Parathyroid adenoma (tissue), 2 donors: ENCODE data around the gene AFG1L.

Experiments
- H2AFZ ChIP-seq: fragments of 300-600 bp; sonication (generic); one replicate; pipeline ENCODE4 v1.7.0; 2017; ENCODE audit warnings: antibody characterized with exemption, mild to moderate bottlenecking
- H3K27ac ChIP-seq: fragments of 300-600 bp; sonication (generic); one replicate; pipeline ENCODE4 v1.7.0; 2017
- H3K27me3 ChIP-seq: fragments of 300-600 bp; sonication (generic); one replicate; pipeline ENCODE4 v1.7.0; 2017; ENCODE audit warnings: low read length; ENCODE audit not compliant: control insufficient read depth, insufficient read depth
- H3K36me3 ChIP-seq: fragments of 300-600 bp; sonication (generic); one replicate; pipeline ENCODE4 v1.7.0; 2017; ENCODE audit warnings: low read length; ENCODE audit not compliant: control insufficient read depth, insufficient read depth
- H3K4me1 ChIP-seq: fragments of 300-600 bp; sonication (generic); one replicate; pipeline ENCODE4 v1.7.0; 2017; ENCODE audit warnings: control low read depth
- H3K4me2 ChIP-seq: fragments of 300-600 bp; sonication (generic); one replicate; pipeline ENCODE4 v1.7.0; 2017; ENCODE audit warnings: low read length
- H3K4me3 ChIP-seq: fragments of 300-600 bp; sonication (generic); one replicate; pipeline ENCODE4 v1.7.0; 2017; ENCODE audit warnings: low read depth, low read length
- H3K79me2 ChIP-seq: fragments of 300-600 bp; sonication (generic); one replicate; pipeline ENCODE4 v1.7.0; 2017; ENCODE audit warnings: control low read depth
- H3K9ac ChIP-seq: fragments of 300-600 bp; sonication (generic); one replicate; pipeline ENCODE4 v1.7.0; 2017; ENCODE audit warnings: mild to moderate bottlenecking
- H3K9me3 ChIP-seq: fragments of 300-600 bp; sonication (generic); one replicate; pipeline ENCODE4 v1.7.0; 2017; ENCODE audit warnings: low read length; ENCODE audit not compliant: control insufficient read depth
- TF ChIP-seq, protein P1 (sequence below): fragments of 300-600 bp; sonication (generic); IDR thresholded peaks from one replicate; pipeline ENCODE4 v1.7.0; 2017; ENCODE audit warnings: antibody characterized with exemption, mild to moderate bottlenecking
- donor health status: primary hyperparathyroidism.

Gene AFG1L

DNA sequence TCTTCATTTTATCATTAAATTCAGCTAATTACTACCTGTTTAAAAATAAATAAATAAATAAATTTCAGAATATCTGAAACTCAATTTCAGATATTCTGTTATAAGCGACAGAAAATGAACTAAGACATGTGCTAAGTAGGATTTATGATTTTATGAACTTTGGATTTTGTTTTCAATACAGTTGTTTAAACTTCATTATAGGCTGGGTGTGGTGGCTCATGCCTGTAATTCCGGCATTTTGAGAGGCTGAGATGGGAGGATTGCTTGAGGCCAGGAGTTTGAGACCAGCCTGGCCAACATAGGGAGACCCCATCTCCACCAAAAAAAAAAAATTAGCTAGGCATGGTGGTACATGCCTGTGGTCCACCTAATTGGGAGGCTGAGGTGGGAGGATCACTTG lies 36.0 kb downstream of the AFG1L start:
- H3K4me2 ChIP-seq: no peak overlapping the region
- H3K9me3 ChIP-seq: no peaks in the 10 kb centered on the region
- no peak overlapping the region for H2AFZ ChIP-seq
- no peak overlapping the region for H3K9ac ChIP-seq
- no peaks in the 10 kb centered on the region for H3K36me3 ChIP-seq
- H3K27me3 ChIP-seq: no peaks in the 10 kb centered on the region
- no peaks in the 10 kb centered on the region for H3K4me1 ChIP-seq
- H3K27ac ChIP-seq: no peak overlapping the region
- TF ChIP-seq, protein P1, sequence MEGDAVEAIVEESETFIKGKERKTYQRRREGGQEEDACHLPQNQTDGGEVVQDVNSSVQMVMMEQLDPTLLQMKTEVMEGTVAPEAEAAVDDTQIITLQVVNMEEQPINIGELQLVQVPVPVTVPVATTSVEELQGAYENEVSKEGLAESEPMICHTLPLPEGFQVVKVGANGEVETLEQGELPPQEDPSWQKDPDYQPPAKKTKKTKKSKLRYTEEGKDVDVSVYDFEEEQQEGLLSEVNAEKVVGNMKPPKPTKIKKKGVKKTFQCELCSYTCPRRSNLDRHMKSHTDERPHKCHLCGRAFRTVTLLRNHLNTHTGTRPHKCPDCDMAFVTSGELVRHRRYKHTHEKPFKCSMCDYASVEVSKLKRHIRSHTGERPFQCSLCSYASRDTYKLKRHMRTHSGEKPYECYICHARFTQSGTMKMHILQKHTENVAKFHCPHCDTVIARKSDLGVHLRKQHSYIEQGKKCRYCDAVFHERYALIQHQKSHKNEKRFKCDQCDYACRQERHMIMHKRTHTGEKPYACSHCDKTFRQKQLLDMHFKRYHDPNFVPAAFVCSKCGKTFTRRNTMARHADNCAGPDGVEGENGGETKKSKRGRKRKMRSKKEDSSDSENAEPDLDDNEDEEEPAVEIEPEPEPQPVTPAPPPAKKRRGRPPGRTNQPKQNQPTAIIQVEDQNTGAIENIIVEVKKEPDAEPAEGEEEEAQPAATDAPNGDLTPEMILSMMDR: no peak
- H3K79me2 ChIP-seq: no peaks in the 10 kb centered on the region
- no peak overlapping the region for H3K4me3 ChIP-seq

DNA sequence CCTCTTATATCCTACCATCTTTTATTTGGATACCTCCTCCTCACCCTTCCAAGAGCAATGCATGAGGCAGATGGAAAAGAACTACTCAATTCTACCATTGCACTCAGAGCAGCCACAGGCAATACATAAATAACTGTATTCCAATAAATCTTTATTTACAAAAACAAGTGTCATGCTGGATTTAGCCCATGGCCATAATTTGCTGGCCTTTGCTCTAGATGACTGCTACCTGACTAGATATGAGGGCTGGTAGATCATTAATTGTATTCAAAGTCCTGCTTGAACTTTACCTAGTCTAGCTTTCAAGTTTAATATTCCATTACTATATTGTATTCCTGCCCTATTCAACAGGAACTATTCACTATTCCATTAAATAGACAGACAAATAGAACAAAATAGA lies 37.1 kb downstream of the AFG1L start:
- Histone ChIP-seq H3K79me2 (no peaks in the 10 kb centered on the region), H3K4me1 (no peaks in the 10 kb centered on the region), H3K36me3 (no peaks in the 10 kb centered on the region), H3K27me3 (no peaks in the 10 kb centered on the region), H3K4me2 (no peak overlapping the region), H2AFZ (no peak overlapping the region), H3K9ac (no peak overlapping the region), H3K27ac (no peak overlapping the region), H3K9me3 (no peaks in the 10 kb centered on the region), H3K4me3 (no peak overlapping the region)
- TF ChIP-seq, protein P1: no peak

DNA sequence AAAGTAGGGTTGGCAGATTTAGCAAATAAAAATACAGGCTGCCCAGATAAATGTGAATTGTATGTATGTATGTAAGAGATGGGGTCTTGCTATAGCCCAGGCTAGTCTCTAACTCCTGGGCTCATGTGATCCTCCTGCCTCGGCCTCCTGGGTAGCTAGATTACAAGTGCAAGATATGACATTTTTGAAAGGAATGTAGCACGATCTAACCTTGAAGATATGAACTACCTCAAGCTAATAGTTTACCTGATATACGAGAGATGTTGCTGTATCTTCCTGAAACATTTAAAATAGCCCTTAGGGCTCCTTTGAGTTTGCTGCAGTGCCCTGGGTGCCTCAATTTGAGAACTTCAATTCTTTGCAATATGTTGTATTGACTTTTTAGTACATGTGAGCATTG lies 42.1 kb downstream of the AFG1L start:
- Histone ChIP-seq H3K9me3 (no peaks in the 10 kb centered on the region), H3K4me3 (no peak overlapping the region), H3K4me1 (no peaks in the 10 kb centered on the region), H3K36me3 (no peaks in the 10 kb centered on the region), H3K4me2 (no peak overlapping the region), H3K9ac (no peak overlapping the region), H3K27me3 (no peaks in the 10 kb centered on the region), H2AFZ (no peak overlapping the region), H3K27ac (no peak overlapping the region), H3K79me2 (no peaks in the 10 kb centered on the region)
- TF ChIP-seq, protein P1: no peak

GRCh38 chr6:108337721-108338120 lies 42.9 kb downstream of the AFG1L start:
- no peaks in the 10 kb centered on the region for H3K9me3 ChIP-seq
- H3K36me3 ChIP-seq: no peaks in the 10 kb centered on the region
- H3K27me3 ChIP-seq: no peaks in the 10 kb centered on the region
- no peak overlapping the region for H3K4me2 ChIP-seq
- TF ChIP-seq, protein P1: no peak
- H2AFZ ChIP-seq: no peak overlapping the region
- H3K9ac ChIP-seq: no peak overlapping the region
- H3K79me2 ChIP-seq: no peaks in the 10 kb centered on the region
- H3K4me3 ChIP-seq: no peak overlapping the region
- H3K27ac ChIP-seq: no peak overlapping the region
- no peaks in the 10 kb centered on the region for H3K4me1 ChIP-seq

DNA sequence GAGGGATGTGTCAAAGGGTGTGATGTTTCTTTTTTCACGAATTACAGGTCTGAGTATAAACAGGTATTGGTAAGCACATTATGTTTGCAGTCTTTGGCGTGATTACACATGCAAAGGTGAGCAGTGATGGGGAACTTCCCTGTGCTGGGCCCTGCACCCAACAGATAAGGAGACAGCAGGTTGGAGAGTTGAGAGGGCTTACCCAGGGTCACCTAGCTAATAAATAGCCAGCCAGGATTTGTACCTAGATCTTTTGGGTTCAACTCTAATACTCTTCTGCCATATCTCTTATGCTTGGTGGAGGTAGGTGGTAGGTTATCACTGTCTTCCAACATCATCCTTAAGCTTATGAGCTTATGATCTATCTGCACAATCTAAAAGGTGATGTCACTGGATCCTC lies 46.5 kb downstream of the AFG1L start:
- no peak overlapping the region for H2AFZ ChIP-seq
- H3K27me3 ChIP-seq: no peaks in the 10 kb centered on the region
- no peak overlapping the region for H3K27ac ChIP-seq
- H3K9me3 ChIP-seq: no peaks in the 10 kb centered on the region
- no peaks in the 10 kb centered on the region for H3K36me3 ChIP-seq
- no peak overlapping the region for H3K9ac ChIP-seq
- H3K79me2 ChIP-seq: no peaks in the 10 kb centered on the region
- no peak overlapping the region for H3K4me2 ChIP-seq
- no peak overlapping the region for H3K4me3 ChIP-seq
- TF ChIP-seq, protein P1: no peak
- no peaks in the 10 kb centered on the region for H3K4me1 ChIP-seq
